SK-N-SH treated with all-trans-retinoic acid at 6 μM for 48 hours (cell line): ENCODE data around the gene TRIOBP.

ENCODE experiments used
- ATAC-seq: fragments of 200-7000 bp; cut with Tn5 transposase; 3 replicates; pipeline ENCODE4 v1.9.1; 2020; ENCODE audit warnings: mild to moderate bottlenecking, moderate library complexity
- ARNTL ChIP-seq: fragments of 450-650 bp; formaldehyde crosslinking; IDR thresholded peaks from 2 replicates; pipeline ENCODE4 v1.5.0; 2020; ENCODE audit warnings: low read depth, mild to moderate bottlenecking, moderate library complexity, borderline replicate concordance
- BACH2 ChIP-seq: fragments of 250-450 bp; sonication (Bioruptor Pico); IDR thresholded peaks from 2 replicates; pipeline ENCODE4 v1.9.0; 2021; ENCODE audit warnings: mild to moderate bottlenecking, borderline replicate concordance
- CREB5 ChIP-seq: fragments of 250-450 bp; sonication (Bioruptor Pico); IDR thresholded peaks from 2 replicates; pipeline ENCODE4 v1.5.1; 2020; ENCODE audit warnings: low read depth, mild to moderate bottlenecking, moderate library complexity
- CSRNP3 ChIP-seq: fragments of 250-450 bp; sonication (Bioruptor Pico); IDR thresholded peaks from 2 replicates; pipeline ENCODE4 v1.5.1; 2021; ENCODE audit warnings: mild to moderate bottlenecking, moderate library complexity
- ESRRG ChIP-seq: fragments of 250-450 bp; sonication (Bioruptor Pico); IDR thresholded peaks from 2 replicates; pipeline ENCODE4 v1.6.1; 2021; ENCODE audit warnings: mild to moderate bottlenecking
- GLIS3 ChIP-seq: fragments of 250-450 bp; sonication (Bioruptor Pico); IDR thresholded peaks from 2 replicates; pipeline ENCODE4 v1.5.0; 2020; ENCODE audit warnings: mild to moderate bottlenecking, moderate library complexity
- ISL1 ChIP-seq: fragments of 250-450 bp; sonication (Bioruptor Pico); IDR thresholded peaks from 2 replicates; pipeline ENCODE4 v2.1.2; 2022; ENCODE audit warnings: mild to moderate bottlenecking, moderate library complexity
- OSR1 ChIP-seq: fragments of 250-450 bp; sonication (Bioruptor Pico); IDR thresholded peaks from 2 replicates; pipeline ENCODE4 v1.8.0; 2022; ENCODE audit warnings: moderate library complexity, mild to moderate bottlenecking, inconsistent platforms
- POU6F1 ChIP-seq: fragments of 250-450 bp; sonication (Bioruptor Pico); IDR thresholded peaks from 2 replicates; pipeline ENCODE4 v1.8.0; 2021; ENCODE audit warnings: low read depth, mild to moderate bottlenecking, moderate library complexity, borderline replicate concordance
- RARB ChIP-seq: fragments of 250-450 bp; sonication (Bioruptor Pico); IDR thresholded peaks from 2 replicates; pipeline ENCODE4 v1.8.0; 2021; ENCODE audit warnings: mild to moderate bottlenecking, moderate library complexity
- SNAI2 ChIP-seq: fragments of 250-450 bp; sonication (Bioruptor Pico); IDR thresholded peaks from 2 replicates; pipeline ENCODE4 v1.5.0; 2020; ENCODE audit warnings: mild to moderate bottlenecking, moderate library complexity
- TOX ChIP-seq: fragments of 250-450 bp; sonication (Bioruptor Pico); IDR thresholded peaks from 2 replicates; pipeline ENCODE4 v1.8.0; 2021; ENCODE audit warnings: mild to moderate bottlenecking, moderate library complexity, borderline replicate concordance
- TSHZ2 ChIP-seq: fragments of 250-450 bp; sonication (Bioruptor Pico); IDR thresholded peaks from 2 replicates; pipeline ENCODE4 v1.5.0; 2020; ENCODE audit warnings: mild to moderate bottlenecking, moderate library complexity
- ZC3H10 ChIP-seq: fragments of 250-450 bp; sonication (Bioruptor Pico); IDR thresholded peaks from 2 replicates; pipeline ENCODE4 v1.5.1; 2021; ENCODE audit warnings: mild to moderate bottlenecking, moderate library complexity
- ZFP3 ChIP-seq: fragments of 250-450 bp; sonication (Bioruptor Pico); IDR thresholded peaks from 2 replicates; pipeline ENCODE4 v1.5.0; 2020; ENCODE audit warnings: mild to moderate bottlenecking, moderate library complexity
- ZFP30 ChIP-seq: fragments of 450-650 bp; formaldehyde crosslinking; IDR thresholded peaks from 2 replicates; pipeline ENCODE4 v1.5.0; 2022; ENCODE audit warnings: mild to moderate bottlenecking, moderate library complexity
- ZNF565 ChIP-seq: fragments of 450-650 bp; formaldehyde crosslinking; conservative IDR thresholded peaks from 2 replicates; pipeline ENCODE4 v1.5.0; 2020; ENCODE audit warnings: low read depth, mild to moderate bottlenecking, moderate library complexity
- ZNF70 ChIP-seq: fragments of 450-650 bp; formaldehyde crosslinking; IDR thresholded peaks from 2 replicates; pipeline ENCODE4 v1.5.0; 2020; ENCODE audit warnings: mild to moderate bottlenecking, moderate library complexity
- ZNF8 ChIP-seq: fragments of 450-650 bp; formaldehyde crosslinking; IDR thresholded peaks from 2 replicates; pipeline ENCODE4 v1.5.0; 2020; ENCODE audit warnings: mild to moderate bottlenecking, moderate library complexity

TRIOBP gene

GRCh38 chr22:37746366-37747079, 49.7 kb downstream of the TRIOBP start:
- TF ChIP-seq CSRNP3 (CRISPR knock-in tag) (no peak), ZFP30 (CRISPR knock-in tag) (no peak), OSR1 (CRISPR knock-in tag) (no peak), ZNF8 (CRISPR knock-in tag) (no peak), ZFP3 (no peak), ARNTL (CRISPR knock-in tag) (no peak), BACH2 (CRISPR knock-in tag) (no peak)
- ATAC-seq: peak; percentile 20

GRCh38 chr22:37747080-37747714, 50.3 kb downstream of the TRIOBP start:
- peak; percentile 77; the same call in 1 of the 2 replicates for TF ChIP-seq ZFP3
- no peak for TF ChIP-seq BACH2 (CRISPR knock-in tag)
- TF ChIP-seq ZNF70 (CRISPR knock-in tag): no peak
- TF ChIP-seq, all 23 proteins: peak for 1
- ATAC-seq: peak; percentile 2; the same call in 1 of the 3 replicates

GRCh38 chr22:37747715-37748100, 50.9 kb downstream of the TRIOBP start:
- no peak for ATAC-seq
- TF ChIP-seq ISL1 (no peak), BACH2 (CRISPR knock-in tag) (no peak), ZNF70 (CRISPR knock-in tag) (no peak), CREB5 (no peak), TSHZ2 (CRISPR knock-in tag) (no peak), ZFP3 (no peak), TOX (no peak), GLIS3 (CRISPR knock-in tag) (no peak), ZC3H10 (CRISPR knock-in tag) (no peak), OSR1 (CRISPR knock-in tag) (no peak), ZNF565 (CRISPR knock-in tag) (no peak), POU6F1 (CRISPR knock-in tag) (no peak), SNAI2 (CRISPR knock-in tag) (no peak), CSRNP3 (CRISPR knock-in tag) (no peak), RARB (CRISPR knock-in tag) (no peak), ZFP30 (CRISPR knock-in tag) (no peak), ESRRG (CRISPR knock-in tag) (no peak)
